Loucy (cell line): Measurements from ENCODE around the gene FAM217A.

Experiments used
- EZH2phosphoT487 ChIP-seq: fragments of 200-600 bp; IDR thresholded peaks from 2 replicates; pipeline ENCODE4 v1.6.1; 2018; ENCODE audit warnings: antibody characterized with exemption, mild to moderate bottlenecking, moderate library complexity, borderline replicate concordance
- TF ChIP-seq, protein P1 (sequence below): fragments of 200-600 bp; sonication (generic); conservative IDR thresholded peaks from 2 replicates; pipeline ENCODE4 v1.5.1; 2014; ENCODE audit warnings: mild to moderate bottlenecking, antibody characterized with exemption, low read length

DNA sequence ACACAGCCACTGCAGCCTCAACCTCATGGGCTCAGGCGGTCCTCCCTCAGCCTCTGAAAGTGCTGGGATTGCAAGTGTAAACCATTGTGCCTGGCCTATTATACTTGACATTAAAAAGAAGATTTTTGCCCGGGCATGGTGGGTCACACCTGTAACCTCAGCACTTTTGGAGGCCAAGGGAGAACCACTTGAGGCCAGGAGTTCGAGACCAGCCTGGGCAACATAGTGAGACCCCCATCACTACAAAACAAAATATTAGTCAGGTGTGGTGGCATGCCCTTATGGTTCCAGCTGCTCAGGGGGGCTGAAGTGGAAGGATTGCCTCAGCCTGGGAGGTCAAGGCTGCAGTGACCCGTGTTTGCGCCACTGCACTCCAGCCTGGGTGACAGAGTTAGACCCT, 42.4 kb downstream of the FAM217A start:
- TF ChIP-seq, protein P1, sequence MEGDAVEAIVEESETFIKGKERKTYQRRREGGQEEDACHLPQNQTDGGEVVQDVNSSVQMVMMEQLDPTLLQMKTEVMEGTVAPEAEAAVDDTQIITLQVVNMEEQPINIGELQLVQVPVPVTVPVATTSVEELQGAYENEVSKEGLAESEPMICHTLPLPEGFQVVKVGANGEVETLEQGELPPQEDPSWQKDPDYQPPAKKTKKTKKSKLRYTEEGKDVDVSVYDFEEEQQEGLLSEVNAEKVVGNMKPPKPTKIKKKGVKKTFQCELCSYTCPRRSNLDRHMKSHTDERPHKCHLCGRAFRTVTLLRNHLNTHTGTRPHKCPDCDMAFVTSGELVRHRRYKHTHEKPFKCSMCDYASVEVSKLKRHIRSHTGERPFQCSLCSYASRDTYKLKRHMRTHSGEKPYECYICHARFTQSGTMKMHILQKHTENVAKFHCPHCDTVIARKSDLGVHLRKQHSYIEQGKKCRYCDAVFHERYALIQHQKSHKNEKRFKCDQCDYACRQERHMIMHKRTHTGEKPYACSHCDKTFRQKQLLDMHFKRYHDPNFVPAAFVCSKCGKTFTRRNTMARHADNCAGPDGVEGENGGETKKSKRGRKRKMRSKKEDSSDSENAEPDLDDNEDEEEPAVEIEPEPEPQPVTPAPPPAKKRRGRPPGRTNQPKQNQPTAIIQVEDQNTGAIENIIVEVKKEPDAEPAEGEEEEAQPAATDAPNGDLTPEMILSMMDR: no peak
- TF ChIP-seq EZH2phosphoT487: no peak
